SU-DHL-6 (cell line): ENCODE results near the gene RBL1.
A peak's percentile ranks its signal among the peaks of the same experiment; 100 is the strongest.

Experiments
- H2AFZ ChIP-seq: fragments of 200-600 bp; sonication (generic); 2 replicates; pipeline ENCODE4 v1.6.1; 2014; ENCODE audit warnings: low read depth, mild to moderate bottlenecking, moderate library complexity, mixed read lengths, antibody characterized with exemption, low read length; ENCODE audit not compliant: severe bottlenecking
- H3F3A ChIP-seq: fragments of 200-600 bp; shearing (Covaris generic); 2 replicates; pipeline ENCODE4 v1.6.0; 2016; ENCODE audit warnings: antibody characterized with exemption, mild to moderate bottlenecking; ENCODE audit not compliant: insufficient read depth
- H3K27ac ChIP-seq: fragments of 200-600 bp; sonication (generic); 2 replicates; pipeline ENCODE4 v1.5.1; 2016; ENCODE audit warnings: low read depth, mild to moderate bottlenecking, low read length, moderate library complexity, mixed read lengths
- H3K27me3 ChIP-seq: fragments of 200-600 bp; sonication (generic), shearing (Covaris generic); 2 replicates; pipeline ENCODE4 v1.6.0; 2014; ENCODE audit warnings: mild to moderate bottlenecking, low read length
- H3K36me3 ChIP-seq: fragments of 200-600 bp; sonication (generic); 2 replicates; pipeline ENCODE4 v1.6.1; 2014; ENCODE audit warnings: mild to moderate bottlenecking, low read length, mixed read lengths
- H3K4me2 ChIP-seq: fragments of 300-600, 200-600 bp; shearing (Covaris generic), sonication (generic); 2 replicates; pipeline ENCODE4 v1.6.0; 2014; ENCODE audit warnings: low read length, low read depth, mild to moderate bottlenecking; ENCODE audit not compliant: poor library complexity, severe bottlenecking
- H3K4me3 ChIP-seq: fragments of 200-600 bp; sonication (generic); 2 replicates; pipeline ENCODE4 v1.5.1; 2014; ENCODE audit warnings: antibody characterized with exemption, low read length, mild to moderate bottlenecking, mixed read lengths; ENCODE audit not compliant: insufficient read depth, poor library complexity, severe bottlenecking
- H3K79me2 ChIP-seq: fragments of 200-600 bp; sonication (generic); 2 replicates; pipeline ENCODE4 v1.6.1; 2014; ENCODE audit warnings: mild to moderate bottlenecking, low read length, moderate library complexity; ENCODE audit not compliant: insufficient read depth
- H3K9ac ChIP-seq: fragments of 200-600 bp; sonication (generic); 2 replicates; pipeline ENCODE4 v1.7.0; 2014; ENCODE audit warnings: mild to moderate bottlenecking, low read length
- H3K9me2 ChIP-seq: fragments of 200-600 bp; sonication (generic); replicated peaks from 2 replicates; pipeline ENCODE4 v1.6.1; 2014; ENCODE audit warnings: low read length; ENCODE audit not compliant: insufficient read depth
- H3K9me3 ChIP-seq: fragments of 200-600 bp; sonication (generic); 2 replicates; pipeline ENCODE4 v1.6.1; 2014; ENCODE audit warnings: low read length, mixed read lengths; ENCODE audit not compliant: insufficient read depth
- H4K20me1 ChIP-seq: fragments of 200-600 bp; sonication (generic); 2 replicates; pipeline ENCODE4 v1.6.1; 2014; ENCODE audit warnings: low read depth, mild to moderate bottlenecking, antibody characterized with exemption, low read length, moderate library complexity, mixed read lengths
- CTCF ChIP-seq: fragments of 200-600 bp; sonication (generic); IDR thresholded peaks from one replicate; pipeline ENCODE4 v1.5.1; 2017; ENCODE audit warnings: antibody characterized with exemption, mild to moderate bottlenecking, low read length, moderate library complexity; ENCODE audit not compliant: insufficient read depth, poor library complexity, severe bottlenecking
- EZH2phosphoT487 ChIP-seq: fragments of 200-600 bp; sonication (generic), shearing (Covaris generic); conservative IDR thresholded peaks from 2 replicates; pipeline ENCODE4 v1.6.1; 2018; ENCODE audit warnings: mild to moderate bottlenecking, antibody characterized with exemption, low read length, moderate library complexity, mixed read lengths

The RBL1 gene

GRCh38 chr20:36975099-36975818 is 120.5 kb downstream of the RBL1 start:
- Histone ChIP-seq H2AFZ (no peak overlapping the region), H3F3A (no peaks in the 10 kb centered on the region), H3K9me3 (no peaks in the 10 kb centered on the region), H3K27ac (no peak overlapping the region; the same call in 1 of the 2 replicates), H3K4me2 (peak overlapping the region; percentile 43), H3K79me2 (no peaks in the 10 kb centered on the region), H3K4me3 (no peak overlapping the region), H3K9me2 (no peaks in the 10 kb centered on the region), H3K27me3 (no peaks in the 10 kb centered on the region), H3K9ac (no peak overlapping the region), H3K36me3 (no peaks in the 10 kb centered on the region), H4K20me1 (no peaks in the 10 kb centered on the region)
- TF ChIP-seq EZH2phosphoT487 (no peak), CTCF (no peak)

- H3K4me3 ChIP-seq = no peak overlapping the region
- peak overlapping the region; percentile 43 for H3K4me2 ChIP-seq
- H3K9me2 ChIP-seq = no peaks in the 10 kb centered on the region
- no peaks in the 10 kb centered on the region for H3F3A ChIP-seq
- no peak overlapping the region; the same call in 1 of the 2 replicates for H3K27ac ChIP-seq
- no peak overlapping the region for H2AFZ ChIP-seq
- no peaks in the 10 kb centered on the region for H3K79me2 ChIP-seq
- no peaks in the 10 kb centered on the region for H3K27me3 ChIP-seq
- no peaks in the 10 kb centered on the region for H3K36me3 ChIP-seq
- no peaks in the 10 kb centered on the region for H3K9me3 ChIP-seq
- H3K9ac ChIP-seq = no peak overlapping the region
- no peak for TF ChIP-seq CTCF
- no peak for TF ChIP-seq EZH2phosphoT487
- H4K20me1 ChIP-seq = no peaks in the 10 kb centered on the region
These were observed 121.1 kb downstream of the RBL1 start for GRCh38 chr20:36974660-36975059.

GRCh38 chr20:36971103-36971502 is 124.7 kb downstream of the RBL1 start:
- H4K20me1 ChIP-seq = no peaks in the 10 kb centered on the region
- H3K9ac ChIP-seq = no peak overlapping the region
- no peaks in the 10 kb centered on the region for H3K79me2 ChIP-seq
- H3K9me3 ChIP-seq = no peaks in the 10 kb centered on the region
- TF ChIP-seq CTCF (no peak), EZH2phosphoT487 (no peak)
- H3K4me2 ChIP-seq = no peak overlapping the region
- no peaks in the 10 kb centered on the region for H3K36me3 ChIP-seq
- no peaks in the 10 kb centered on the region for H3K27me3 ChIP-seq
- no peaks in the 10 kb centered on the region for H3K9me2 ChIP-seq
- H2AFZ ChIP-seq = no peak overlapping the region
- no peak overlapping the region for H3K27ac ChIP-seq
- no peaks in the 10 kb centered on the region for H3F3A ChIP-seq
- no peak overlapping the region for H3K4me3 ChIP-seq
